GM23338 (cell line): ENCODE results near the gene MTOR. TPM values are rescaled to one million over a fixed set of nuclear protein-coding genes. Genes with fewer than 3 reads are reported as not detected.

Source experiments
- CREB1 ChIP-seq: fragments of 250-450 bp; sonication (Bioruptor Pico); IDR thresholded peaks from 2 replicates; pipeline ENCODE4 v1.5.0; 2020; ENCODE audit warnings: low read depth, mild to moderate bottlenecking, moderate library complexity
- CTCF ChIP-seq, 2 experiments: fragments of 200-600 bp in 1 of 2; sonication (generic) in 1 of 2; conservative IDR thresholded peaks; 2 replicates each; pipeline versions ENCODE4 v1.5.1 to v1.6.1; 2016 to 2017; ENCODE audit warnings: antibody characterized with exemption in 2 of 2, low read depth in 2 of 2, mild to moderate bottlenecking in 2 of 2, moderate library complexity in 1 of 2
- ETS1 ChIP-seq: IDR thresholded peaks from 2 replicates; pipeline ENCODE4 v1.6.1; 2016; ENCODE audit warnings: antibody characterized with exemption
- EZH2phosphoT487 ChIP-seq: fragments of 200-600 bp; sonication (generic); IDR thresholded peaks from one replicate; pipeline ENCODE4 v1.8.1; 2018; ENCODE audit warnings: antibody characterized with exemption; ENCODE audit not compliant: unreplicated experiment
- JUNB ChIP-seq: IDR thresholded peaks from one replicate; pipeline ENCODE4 v1.6.1; 2016; ENCODE audit warnings: antibody characterized with exemption; ENCODE audit not compliant: unreplicated experiment
- STAT1 ChIP-seq: IDR thresholded peaks from one replicate; pipeline ENCODE4 v1.6.1; 2016; ENCODE audit warnings: antibody characterized with exemption; ENCODE audit not compliant: unreplicated experiment
- ZNF331 ChIP-seq: fragments of 250-450 bp; sonication (Bioruptor Pico); IDR thresholded peaks from 2 replicates; pipeline ENCODE4 v1.5.0; 2020; ENCODE audit warnings: low read depth, mild to moderate bottlenecking, moderate library complexity
- ZNF462 ChIP-seq: fragments of 250-450 bp; sonication (Bioruptor Pico); IDR thresholded peaks from 2 replicates; pipeline ENCODE4 v1.5.0; 2020; ENCODE audit warnings: mild to moderate bottlenecking, moderate library complexity
- polyA plus RNA-seq: library from polyadenylated mRNA; unstranded; fragments of >200 nt; fragmentation: Nextera tagmentation; extraction: Ambion mirVana; gene quantifications from 2 replicates; pipeline ENCODE4 v1.2.1, GENCODE V29; 2016
- total RNA-seq: library from RNA; depleted of rRNA; stranded (reverse); fragments of >200 nt; shearing (Covaris generic); gene quantifications from 2 replicates; pipeline ENCODE4 v1.2.3, GENCODE V29; 2014

The MTOR gene
- total and polyA plus RNA-seq, 2 experiments from 2014 or later = 22.8 to 98.0 TPM

- TF ChIP-seq ZNF462 (CRISPR knock-in tag) = no peak
- TF ChIP-seq CREB1 (CRISPR knock-in tag) = no peak
- no peak for TF ChIP-seq CTCF (conservative IDR thresholded peaks at IDR 0.05; ENCODE audit: low read depth in 2 of 2)
- TF ChIP-seq ZNF331 (CRISPR knock-in tag) = no peak
- no peak for TF ChIP-seq STAT1
- no peak for TF ChIP-seq JUNB
- TF ChIP-seq ETS1 = no peak
- no peak for TF ChIP-seq EZH2phosphoT487
Measured at GRCh38 chr1:11156963-11157362, 105.4 kb downstream of the MTOR start (continued).
